GM19438 (cell line): ENCODE results near the gene PRMT7.

ENCODE experiments used
- ATAC-seq: cut with Tn5 transposase; IDR thresholded peaks from one replicate; pipeline ENCODE4 v1.9.1; 2021; ENCODE audit warnings: low read depth; ENCODE audit not compliant: unreplicated experiment

Gene PRMT7

GRCh38 chr16:68361485-68361884 is 50.7 kb downstream of the PRMT7 start:
- ATAC-seq, result no peak

GRCh38 chr16:68362262-68362913 is 51.6 kb downstream of the PRMT7 start:
- ATAC-seq, result no peak

GRCh38 chr16:68362947-68363657 is 52.3 kb downstream of the PRMT7 start:
- ATAC-seq, result no peak

GRCh38 chr16:68363658-68364521 is 53.1 kb downstream of the PRMT7 start:
- no peak for ATAC-seq

GRCh38 chr16:68364561-68364998 is 53.8 kb downstream of the PRMT7 start:
- no peak for ATAC-seq

- no peak for ATAC-seq
Observed at GRCh38 chr16:68365167-68365817, 54.5 kb downstream of the PRMT7 start.

- ATAC-seq, result no peak
Observed at GRCh38 chr16:68366062-68366461, 55.2 kb downstream of the PRMT7 start.

- ATAC-seq, result no peak
Observed at GRCh38 chr16:68367030-68367429, 56.2 kb downstream of the PRMT7 start.

- no peak for ATAC-seq
Observed at GRCh38 chr16:68367440-68367839, 56.6 kb downstream of the PRMT7 start.

GRCh38 chr16:68367891-68368290 is 57.1 kb downstream of the PRMT7 start:
- no peak for ATAC-seq

GRCh38 chr16:68368301-68368888 is 57.6 kb downstream of the PRMT7 start:
- ATAC-seq, result peak; percentile 43

- ATAC-seq, result no peak
Observed at GRCh38 chr16:68369168-68369567, 58.3 kb downstream of the PRMT7 start.

GRCh38 chr16:68369697-68370580 is 59.1 kb downstream of the PRMT7 start:
- ATAC-seq, result peak; percentile 53

- no peak for ATAC-seq
Observed at GRCh38 chr16:68370581-68371275, 59.9 kb downstream of the PRMT7 start.

GRCh38 chr16:68371276-68371651 is 60.4 kb downstream of the PRMT7 start:
- ATAC-seq, result no peak

GRCh38 chr16:68371706-68372380 is 61.0 kb downstream of the PRMT7 start:
- no peak for ATAC-seq

GRCh38 chr16:68372381-68372720 is 61.5 kb downstream of the PRMT7 start:
- no peak for ATAC-seq

GRCh38 chr16:68372806-68373205 is 62.0 kb downstream of the PRMT7 start:
- ATAC-seq, result no peak
